BJ (cell line): ENCODE data around the gene DGKG. TPM values are rescaled to one million over a fixed set of nuclear protein-coding genes. Genes with fewer than 3 reads are reported as not detected.

Source experiments
- CTCF ChIA-PET: fragments of 350-600 bp; formaldehyde crosslinking; extraction: SDS; loops from one replicate; lab custom pipeline; 2021; ENCODE audit warnings: antibody characterized with exemption, inconsistent platforms; lab: Yijun Ruan, JAX
- POLR2A ChIA-PET: fragments of 300-600 bp; sonication (Branson Sonifier 250); formaldehyde crosslinking; extraction: SDS; loops from one replicate; lab custom pipeline; 2021; ENCODE audit warnings: antibody characterized with exemption; lab: Charles Lee
- DNase-seq: peaks from one replicate; pipeline ENCODE4 v3.0.0-alpha.2; 2011; ENCODE audit warnings: low read depth
- H3K27me3 ChIP-seq: 2 replicates; pipeline ENCODE4 v1.6.0; 2011; ENCODE audit warnings: low read length; ENCODE audit not compliant: control insufficient read depth, insufficient read depth
- H3K36me3 ChIP-seq: 2 replicates; pipeline ENCODE4 v1.5.1; 2011; ENCODE audit warnings: low read length; ENCODE audit not compliant: control insufficient read depth, insufficient read depth
- H3K4me3 ChIP-seq: 2 replicates; pipeline ENCODE4 v1.5.1; 2011; ENCODE audit warnings: low read depth, mild to moderate bottlenecking, control low read depth, low read length
- CTCF ChIP-seq: IDR thresholded peaks from 2 replicates; pipeline ENCODE4 v1.5.1; 2011; ENCODE audit warnings: low read depth, mild to moderate bottlenecking, control low read depth, inconsistent platforms, low read length, moderate library complexity; ENCODE audit not compliant: insufficient read depth
- polyA plus RNA-seq: library from polyadenylated mRNA; depleted of rRNA; stranded (reverse); fragments of >200 nt; gene quantifications from 2 replicates; pipeline ENCODE4 v1.2.3, GENCODE V29; 2011

Gene DGKG
- polyA plus RNA-seq, 1 experiment: not detected

GRCh38 chr3:186223476-186223875 lies 138.6 kb downstream of the DGKG start:
- TF ChIP-seq CTCF: no peak
- POLR2A ChIA-PET: no interaction called here
- CTCF ChIA-PET: no interaction called here
- Histone ChIP-seq H3K36me3 (no peaks in the 10 kb centered on the region), H3K27me3 (peaks cover 7% of the 10 kb centered on the region), H3K4me3 (no peak overlapping the region)
- no peak for DNase-seq

GRCh38 chr3:186221760-186222378 lies 140.2 kb downstream of the DGKG start:
- DNase-seq: no peak
- TF ChIP-seq CTCF: no peak
- ChIA-PET POLR2A (no interaction called here), CTCF (interaction anchor here (1.0 kb wide), 2 partner anchors 10 to 245 kb away, joined by 3 read pairs; no protein-coding TSS in a partner anchor)
- no peak overlapping the region for H3K4me3 ChIP-seq
- H3K27me3 ChIP-seq: peaks cover 7% of the 10 kb centered on the region
- H3K36me3 ChIP-seq: no peaks in the 10 kb centered on the region

- H3K36me3 ChIP-seq: no peaks in the 10 kb centered on the region
- DNase-seq: no peak
- no peak overlapping the region for H3K4me3 ChIP-seq
- CTCF ChIA-PET: interaction anchor here (1.0 kb wide), 2 partner anchors 9 to 244 kb away, joined by 3 read pairs; no protein-coding TSS in a partner anchor
- POLR2A ChIA-PET: no interaction called here
- TF ChIP-seq CTCF: no peak
- H3K27me3 ChIP-seq: peaks cover 4% of the 10 kb centered on the region
These were observed 141.0 kb downstream of the DGKG start for GRCh38 chr3:186220911-186221645.

DNA sequence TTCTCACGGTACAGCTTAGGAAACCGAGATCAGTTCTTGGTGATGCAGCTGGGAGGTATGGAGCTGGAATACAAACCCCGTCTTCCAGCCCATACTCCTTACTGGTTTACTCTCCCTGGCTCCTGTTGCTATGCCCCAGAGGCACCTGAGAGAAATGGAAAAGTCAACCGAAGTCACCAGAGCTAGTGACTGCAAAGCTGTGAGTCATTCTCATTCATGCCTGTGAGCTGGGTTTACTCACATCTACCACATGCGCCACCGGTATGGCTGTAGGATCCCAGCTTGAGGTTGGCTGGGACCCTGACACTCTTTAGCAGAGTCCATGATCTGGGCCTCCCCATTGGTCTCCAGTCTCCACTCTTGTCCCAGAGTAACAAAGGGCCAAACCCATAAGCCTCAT lies 141.7 kb downstream of the DGKG start:
- CTCF ChIA-PET: no interaction called here
- POLR2A ChIA-PET: no interaction called here
- Histone ChIP-seq H3K27me3 (peaks cover 4% of the 10 kb centered on the region), H3K4me3 (no peak overlapping the region), H3K36me3 (no peaks in the 10 kb centered on the region)
- TF ChIP-seq CTCF: no peak
- no peak for DNase-seq

GRCh38 chr3:186219211-186219638 lies 142.8 kb downstream of the DGKG start:
- DNase-seq: no peak
- ChIA-PET CTCF (no interaction called here), POLR2A (no interaction called here)
- H3K4me3 ChIP-seq: no peak overlapping the region
- no peaks in the 10 kb centered on the region for H3K36me3 ChIP-seq
- no peak for TF ChIP-seq CTCF
- peaks cover 4% of the 10 kb centered on the region for H3K27me3 ChIP-seq
